Liver (tissue), 3 donors: ENCODE results near the gene TMEM141.

Source experiments
- CTCF ChIP-seq: fragments of 150-350 bp; IDR thresholded peaks from 2 replicates; pipeline ENCODE4 v1.5.1; 2017; ENCODE audit warnings: improper control_type of control experiment, low read depth, low read length; ENCODE audit not compliant: missing input control
- EGR1 ChIP-seq, 2 donors: IDR thresholded peaks; 2 replicates each; pipeline ENCODE4 v1.6.1; 2016 to 2018; ENCODE audit warnings: antibody characterized with exemption in 2 of 2, low read depth in 2 of 2
- FOXA1 ChIP-seq: IDR thresholded peaks from 2 replicates; pipeline ENCODE4 v1.6.1; 2016; ENCODE audit warnings: antibody characterized with exemption
- GABPA ChIP-seq, 2 donors: IDR thresholded peaks in 1 of 2; conservative IDR thresholded peaks in 1 of 2; 2 replicates each; pipeline ENCODE4 v1.6.1; 2016; ENCODE audit warnings: antibody characterized with exemption in 2 of 2, mild to moderate bottlenecking in 1 of 2, moderate library complexity in 1 of 2
- JUND ChIP-seq, 2 donors: IDR thresholded peaks; 2 replicates each; pipeline ENCODE4 v1.6.1; 2016; ENCODE audit warnings: antibody characterized with exemption in 2 of 2
- MAX ChIP-seq: IDR thresholded peaks from 2 replicates; pipeline ENCODE4 v1.6.1; 2016; ENCODE audit warnings: antibody characterized with exemption
- RAD21 ChIP-seq, 2 donors: IDR thresholded peaks; 2 replicates each; pipeline ENCODE4 v1.6.1; 2016; ENCODE audit warnings: antibody characterized with exemption in 2 of 2, mild to moderate bottlenecking in 2 of 2
- REST ChIP-seq: IDR thresholded peaks from 2 replicates; pipeline ENCODE4 v1.6.1; 2016; ENCODE audit warnings: antibody characterized with exemption, mild to moderate bottlenecking
- SP1 ChIP-seq: IDR thresholded peaks from 2 replicates; pipeline ENCODE4 v1.6.1; 2018; ENCODE audit warnings: antibody characterized with exemption, mild to moderate bottlenecking
- TAF1 ChIP-seq: conservative IDR thresholded peaks from 2 replicates; pipeline ENCODE4 v1.6.1; 2016; ENCODE audit warnings: antibody characterized with exemption, mild to moderate bottlenecking
- YY1 ChIP-seq: IDR thresholded peaks from 2 replicates; pipeline ENCODE4 v1.6.1; 2016; ENCODE audit warnings: antibody characterized with exemption, mild to moderate bottlenecking
- TF ChIP-seq, protein P1 (sequence below): IDR thresholded peaks from 2 replicates; pipeline ENCODE4 v1.6.1; 2016; ENCODE audit warnings: antibody characterized with exemption
- donor health status: healthy.
- donor health status: healthy.

GRCh38 chr9:136771907-136772415 lies 19.2 kb upstream of the TMEM141 start:
- no peak for TF ChIP-seq CTCF
- TF ChIP-seq TAF1: no peak
- no peak for TF ChIP-seq YY1
- TF ChIP-seq MAX: no peak
- TF ChIP-seq EGR1 (IDR thresholded peaks at IDR 0.05; ENCODE audit: low read depth in 2 of 2): no peak
- TF ChIP-seq JUND (IDR thresholded peaks at IDR 0.05): no peak
- TF ChIP-seq, protein P1, sequence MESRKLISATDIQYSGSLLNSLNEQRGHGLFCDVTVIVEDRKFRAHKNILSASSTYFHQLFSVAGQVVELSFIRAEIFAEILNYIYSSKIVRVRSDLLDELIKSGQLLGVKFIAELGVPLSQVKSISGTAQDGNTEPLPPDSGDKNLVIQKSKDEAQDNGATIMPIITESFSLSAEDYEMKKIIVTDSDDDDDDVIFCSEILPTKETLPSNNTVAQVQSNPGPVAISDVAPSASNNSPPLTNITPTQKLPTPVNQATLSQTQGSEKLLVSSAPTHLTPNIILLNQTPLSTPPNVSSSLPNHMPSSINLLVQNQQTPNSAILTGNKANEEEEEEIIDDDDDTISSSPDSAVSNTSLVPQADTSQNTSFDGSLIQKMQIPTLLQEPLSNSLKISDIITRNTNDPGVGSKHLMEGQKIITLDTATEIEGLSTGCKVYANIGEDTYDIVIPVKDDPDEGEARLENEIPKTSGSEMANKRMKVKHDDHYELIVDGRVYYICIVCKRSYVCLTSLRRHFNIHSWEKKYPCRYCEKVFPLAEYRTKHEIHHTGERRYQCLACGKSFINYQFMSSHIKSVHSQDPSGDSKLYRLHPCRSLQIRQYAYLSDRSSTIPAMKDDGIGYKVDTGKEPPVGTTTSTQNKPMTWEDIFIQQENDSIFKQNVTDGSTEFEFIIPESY: no peak
- TF ChIP-seq REST: no peak
- TF ChIP-seq GABPA (IDR thresholded peaks at IDR 0.05 in 1 of 2, conservative IDR thresholded peaks at IDR 0.05 in 1 of 2): no peak
- no peak for TF ChIP-seq RAD21 (IDR thresholded peaks at IDR 0.05)
- TF ChIP-seq FOXA1: no peak
- no peak for TF ChIP-seq SP1
